GM12892 (cell line): ENCODE results near the gene NT5C2.

Experiments
- POLR2A ChIP-seq: IDR thresholded peaks from 2 replicates; pipeline ENCODE4 v1.6.1; 2011; ENCODE audit warnings: low read depth, low read length, control low read depth
- POLR2AphosphoS5 ChIP-seq: IDR thresholded peaks from 2 replicates; pipeline ENCODE4 v1.6.1; 2011; ENCODE audit warnings: low read depth, low read length, control low read depth
- TAF1 ChIP-seq: IDR thresholded peaks from 2 replicates; pipeline ENCODE4 v1.6.1; 2011; ENCODE audit warnings: low read depth, mild to moderate bottlenecking, control low read depth, low read length, borderline replicate concordance

GRCh38 chr10:103089493-103089892 is 103.6 kb downstream of the NT5C2 start:
- TF ChIP-seq POLR2A (no peak), POLR2AphosphoS5 (no peak), TAF1 (no peak)
